ENCODE measurements around the gene CD44.
A peak's percentile ranks its signal among the peaks of the same experiment; 100 is the strongest.

Gene CD44

GRCh38 chr11:35139722-35140282 is 831 bp downstream of the CD44 start:
- DNase-seq (ENCODE audit: low read depth), result peak; percentile 50

GRCh38 chr11:35141071-35141470 is 2.1 kb downstream of the CD44 start:
- peak; percentile 42 for DNase-seq (ENCODE audit: low read depth)

GRCh38 chr11:35141571-35141971 is 2.6 kb downstream of the CD44 start:
- DNase-seq (ENCODE audit: low read depth), result peak; percentile 25

GRCh38 chr11:35142481-35143075 is 3.6 kb downstream of the CD44 start:
- peak; percentile 90 for DNase-seq (ENCODE audit: low read depth)

GRCh38 chr11:35143297-35144135 is 4.5 kb downstream of the CD44 start:
- no peak for DNase-seq (ENCODE audit: low read depth)

GRCh38 chr11:35144136-35144741 is 5.3 kb downstream of the CD44 start:
- peak; percentile 92 for DNase-seq (ENCODE audit: low read depth)

- no peak for DNase-seq (ENCODE audit: low read depth)
Measured at GRCh38 chr11:35144806-35145205, 5.8 kb downstream of the CD44 start.

- DNase-seq (ENCODE audit: low read depth), result peak; percentile 49
Measured at GRCh38 chr11:35145271-35145670, 6.3 kb downstream of the CD44 start.

GRCh38 chr11:35146074-35146521 is 7.1 kb downstream of the CD44 start:
- DNase-seq (ENCODE audit: low read depth), result no peak

GRCh38 chr11:35146711-35147110 is 7.7 kb downstream of the CD44 start:
- DNase-seq (ENCODE audit: low read depth), result peak; percentile 35

- DNase-seq (ENCODE audit: low read depth), result no peak
Measured at GRCh38 chr11:35147235-35147634, 8.3 kb downstream of the CD44 start.

- no peak for DNase-seq (ENCODE audit: low read depth)
Measured at GRCh38 chr11:35148163-35148837, 9.3 kb downstream of the CD44 start.

GRCh38 chr11:35150454-35150853 is 11.5 kb downstream of the CD44 start:
- DNase-seq (ENCODE audit: low read depth), result no peak

GRCh38 chr11:35151241-35151640 is 12.3 kb downstream of the CD44 start:
- DNase-seq (ENCODE audit: low read depth), result peak; percentile 78

- peak; percentile 45 for DNase-seq (ENCODE audit: low read depth)
Measured at GRCh38 chr11:35151683-35152280, 12.8 kb downstream of the CD44 start.

- DNase-seq (ENCODE audit: low read depth), result no peak
Measured at GRCh38 chr11:35152575-35152974, 13.6 kb downstream of the CD44 start.

GRCh38 chr11:35153280-35153679 is 14.3 kb downstream of the CD44 start:
- DNase-seq (ENCODE audit: low read depth), result no peak

- no peak for DNase-seq (ENCODE audit: low read depth)
Measured at GRCh38 chr11:35154952-35155351, 16.0 kb downstream of the CD44 start.

GRCh38 chr11:35155677-35156076 is 16.7 kb downstream of the CD44 start:
- no peak for DNase-seq (ENCODE audit: low read depth)

- DNase-seq (ENCODE audit: low read depth), result no peak
Measured at GRCh38 chr11:35157814-35158700, 19.1 kb downstream of the CD44 start.

Data from EH (cell line).